Pancreas (tissue), 10 donors: ENCODE results near the gene OPA3. TPM values are rescaled to one million over a fixed set of nuclear protein-coding genes. Genes with fewer than 3 reads are reported as not detected.

ENCODE experiments used
- ATAC-seq, 4 donors: fragments of 200-7000 bp; cut with Tn5 transposase; one replicate each; pipeline versions ENCODE4 v1.8.0 to v1.9.1; 2020; ENCODE audit warnings: mild to moderate bottlenecking in 4 of 4, moderate library complexity in 4 of 4
- DNase-seq, 6 donors: peaks; one replicate each; pipeline ENCODE4 v3.0.0-alpha.2; 2020
- FAIRE-seq: peaks from 2 replicates; lab custom pipeline; 2012; peaks lifted over from hg19 to GRCh38; lab: Jason Lieb, UNC
- H3K27ac ChIP-seq, 4 donors: fragments of 200-600 bp; sonication (generic); 1 replicate in 3 of 4; 2 replicates in 1 of 4; pipeline versions ENCODE4 v1.5.0 to v1.8.0; 2020
- H3K27me3 ChIP-seq, 4 donors: fragments of 200-600 bp; one replicate each; pipeline ENCODE4 v1.8.0; 2021
- H3K36me3 ChIP-seq, 3 donors: fragments of 200-600 bp; sonication (generic) in 1 of 3; one replicate each; pipeline versions ENCODE4 v1.5.0 to v1.8.0; 2020 to 2021
- H3K4me1 ChIP-seq, 3 donors: fragments of 200-600 bp; one replicate each; pipeline ENCODE4 v1.8.0; 2021
- H3K4me3 ChIP-seq, 4 donors: fragments of 200-600 bp; sonication (generic) in 2 of 4; one replicate each; pipeline versions ENCODE4 v1.5.0 to v1.8.0; 2020 to 2021
- H3K9me3 ChIP-seq, 4 donors: fragments of 200-600 bp; one replicate each; pipeline ENCODE4 v1.8.0; 2021
- WGBS, 2 donors: extraction: QIAGEN DNeasy Blood & Tissue Kit; methylation state at CpG; one replicate each; pipeline ENCODE4 v1.1.7; 2013; 5-methylcytosine and 5-hydroxymethylcytosine counted together
- intact Hi-C, 3 donors: fragments of 100-400 bp; cut with DNase I; formaldehyde crosslinking; loops; one replicate each; pipeline versions ENCODE4 v1.11.1 to v1.14.2; 2022
- polyA plus RNA-seq, 2 donors: library from polyadenylated mRNA; stranded (reverse); fragments of 200-250 nt; gene quantifications; one replicate each; pipeline ENCODE4 v1.2.3, GENCODE V29; 2013
- total RNA-seq, 6 donors: library from RNA; stranded (reverse); fragmentation: NEBNext Ultra II Directional in 4 of 6; extraction: Animal tissue kit (Norgen Biotek cat#: 25700) in 4 of 6; gene quantifications; one replicate each; pipeline versions ENCODE4 v1.2.1 to v1.2.4, GENCODE V29; 2021 to 2023
- TF ChIP-seq, protein P1 (sequence below), 4 donors: fragments of 200-600 bp; sonication (generic) in 3 of 4; IDR thresholded peaks; one replicate each; pipeline versions ENCODE4 v1.5.0 to v1.8.0; 2021; ENCODE audit warnings: antibody characterized with exemption in 4 of 4
- donor health status: healthy with polysubstance abuse.
- donor health status: DM: no; HTN: no; CAD: no; lungs with moderate emphysema.
- donor health status: DM: no; HTN: no; CAD: no.
- donor health status: control.
- donor health status: control.
- donor health status: Bipolar disorder and iron deficiency.
- donor health status: DM: yes; HTN: yes; CAD: no.
- donor health status: DM: no; HTN: no; CAD: no.
- donor health status: DM: no; HTN: no; CAD: no.
- donor health status: DM: yes; HTN: yes; CAD: no.

OPA3 gene
- total and polyA plus RNA-seq, 8 donors = 3.4 to 8.0 (median 4.7) TPM

DNA sequence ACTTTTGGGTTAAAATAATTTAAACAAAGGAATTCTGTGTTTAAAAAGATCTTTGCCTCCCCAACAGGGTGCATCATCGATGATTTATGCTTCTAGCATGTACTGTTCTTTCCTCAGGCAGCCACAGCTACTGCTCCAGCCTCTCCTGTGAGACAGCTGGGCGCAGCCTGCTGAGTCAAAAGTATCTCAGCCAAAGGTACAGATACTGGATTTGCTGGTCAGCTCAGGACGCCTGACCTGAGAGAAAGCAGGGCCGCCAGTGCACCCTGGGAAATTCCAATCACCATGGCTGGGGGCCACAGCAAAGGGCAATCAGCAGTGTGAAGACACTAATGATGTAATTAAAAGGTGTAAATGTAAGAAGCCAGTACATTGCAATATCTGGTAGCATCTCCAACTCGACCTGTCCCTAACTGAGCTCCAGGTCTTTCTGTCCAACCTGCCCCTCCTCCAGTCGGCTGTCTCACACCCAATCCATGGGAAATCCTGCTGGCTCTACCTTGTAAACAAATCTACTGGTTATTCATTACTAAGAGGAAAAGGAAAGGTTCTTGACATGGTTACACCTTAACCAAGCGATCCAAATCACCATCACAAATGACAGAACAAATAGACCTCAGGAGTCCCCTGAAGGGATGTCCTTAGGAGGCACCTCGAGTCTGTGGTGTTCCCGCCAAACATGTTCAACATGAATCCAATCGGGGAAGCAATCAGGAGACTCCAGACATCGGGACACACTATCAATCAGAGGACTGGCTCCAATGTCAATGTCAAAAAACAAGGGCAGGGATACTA is 7.3 kb downstream of the OPA3 start:
- DNase-seq (peak in 5 of 6 donors; percentile 58 to 65 (median 63)), FAIRE-seq (peak; percentile 13)
- 6 to 7% methylated on average over 11 of the region's 11 CpGs for WGBS, 2 donors

DNA sequence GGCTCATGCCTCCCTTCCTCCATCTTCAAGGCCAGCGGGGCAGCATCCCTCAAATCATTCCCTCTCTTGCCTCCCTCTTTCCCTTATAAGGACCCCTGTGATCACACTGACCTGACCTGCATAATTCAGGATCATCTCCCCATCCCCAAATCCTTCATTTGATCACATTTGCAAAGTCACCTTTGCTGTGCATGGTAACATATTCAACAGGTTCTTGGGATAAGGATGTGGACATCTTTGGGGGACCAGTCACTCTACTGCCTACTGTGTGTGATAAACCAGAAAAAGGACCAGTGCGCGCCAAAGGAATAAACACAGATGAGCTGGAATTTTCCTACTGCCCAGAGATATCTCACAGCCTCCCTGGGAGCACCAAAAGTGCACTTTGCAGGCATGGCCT is 7.9 kb downstream of the OPA3 start:
- Histone ChIP-seq H3K27ac (peak overlapping the region; percentile 52 to 72 (median 62)), H3K36me3 (no peaks in the 10 kb centered on the region), H3K4me1 (peaks cover 15 to 19% (median 16%) of the 10 kb centered on the region in 3 donors), H3K27me3 (no peaks in the 10 kb centered on the region), H3K4me3 (peak overlapping the region in 1 of 4 donors; percentile 3), H3K9me3 (no peaks in the 10 kb centered on the region)
- DNase-seq (no peak), ATAC-seq (peak in 2 of 4 donors; percentile 3), FAIRE-seq (no peak)
- intact Hi-C loops = no loop called here
- TF ChIP-seq, protein P1, sequence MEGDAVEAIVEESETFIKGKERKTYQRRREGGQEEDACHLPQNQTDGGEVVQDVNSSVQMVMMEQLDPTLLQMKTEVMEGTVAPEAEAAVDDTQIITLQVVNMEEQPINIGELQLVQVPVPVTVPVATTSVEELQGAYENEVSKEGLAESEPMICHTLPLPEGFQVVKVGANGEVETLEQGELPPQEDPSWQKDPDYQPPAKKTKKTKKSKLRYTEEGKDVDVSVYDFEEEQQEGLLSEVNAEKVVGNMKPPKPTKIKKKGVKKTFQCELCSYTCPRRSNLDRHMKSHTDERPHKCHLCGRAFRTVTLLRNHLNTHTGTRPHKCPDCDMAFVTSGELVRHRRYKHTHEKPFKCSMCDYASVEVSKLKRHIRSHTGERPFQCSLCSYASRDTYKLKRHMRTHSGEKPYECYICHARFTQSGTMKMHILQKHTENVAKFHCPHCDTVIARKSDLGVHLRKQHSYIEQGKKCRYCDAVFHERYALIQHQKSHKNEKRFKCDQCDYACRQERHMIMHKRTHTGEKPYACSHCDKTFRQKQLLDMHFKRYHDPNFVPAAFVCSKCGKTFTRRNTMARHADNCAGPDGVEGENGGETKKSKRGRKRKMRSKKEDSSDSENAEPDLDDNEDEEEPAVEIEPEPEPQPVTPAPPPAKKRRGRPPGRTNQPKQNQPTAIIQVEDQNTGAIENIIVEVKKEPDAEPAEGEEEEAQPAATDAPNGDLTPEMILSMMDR (IDR thresholded peaks at IDR 0.05) = no peak
- 55 to 58% methylated on average over 3 of the region's 3 CpGs for WGBS, 2 donors

More for the DNA sequence above, 7.3 kb downstream of the OPA3 start:
- intact Hi-C loops = no loop called here
- TF ChIP-seq, protein P1 (IDR thresholded peaks at IDR 0.05) = no peak
- Histone ChIP-seq H3K4me1 (peaks cover 15 to 19% (median 16%) of the 10 kb centered on the region in 3 donors), H3K4me3 (peak overlapping the region in 1 of 4 donors; percentile 3), H3K9me3 (no peaks in the 10 kb centered on the region), H3K36me3 (no peaks in the 10 kb centered on the region), H3K27me3 (no peaks in the 10 kb centered on the region), H3K27ac (peak overlapping the region; percentile 52 to 72 (median 62))
- ATAC-seq = peak; percentile 86 to 91 (median 88)

DNA sequence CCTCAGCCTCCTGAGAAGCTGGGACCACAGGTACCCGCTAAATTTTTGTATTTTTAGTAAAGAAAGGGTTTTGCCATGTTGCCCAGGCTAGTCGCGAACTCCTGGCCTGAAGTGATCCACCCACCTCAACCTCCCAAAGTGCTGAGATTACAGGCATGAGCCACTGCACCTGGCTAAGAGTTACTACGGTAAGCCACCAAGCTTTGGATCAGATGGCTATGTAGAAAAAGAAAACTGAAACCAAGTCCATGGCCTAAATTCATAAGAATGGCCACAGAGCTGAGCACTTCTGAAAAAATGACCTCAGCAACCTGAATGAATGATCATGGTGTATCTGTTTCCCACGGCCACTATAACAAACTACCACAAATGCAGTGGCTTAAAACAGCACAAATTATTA is 9.4 kb downstream of the OPA3 start:
- intact Hi-C loops = no loop called here
- FAIRE-seq (no peak), DNase-seq (no peak), ATAC-seq (no peak)
- TF ChIP-seq, protein P1 (IDR thresholded peaks at IDR 0.05) = no peak
- Histone ChIP-seq H3K27me3 (no peaks in the 10 kb centered on the region), H3K9me3 (no peaks in the 10 kb centered on the region), H3K36me3 (no peaks in the 10 kb centered on the region), H3K4me3 (no peak overlapping the region), H3K27ac (peak overlapping the region in 3 of 4 donors; percentile 5 to 69 (median 10)), H3K4me1 (peaks cover 15 to 19% (median 16%) of the 10 kb centered on the region in 3 donors)
- WGBS, 2 donors = 90 to 93% methylated on average over 5 of the region's 5 CpGs

DNA sequence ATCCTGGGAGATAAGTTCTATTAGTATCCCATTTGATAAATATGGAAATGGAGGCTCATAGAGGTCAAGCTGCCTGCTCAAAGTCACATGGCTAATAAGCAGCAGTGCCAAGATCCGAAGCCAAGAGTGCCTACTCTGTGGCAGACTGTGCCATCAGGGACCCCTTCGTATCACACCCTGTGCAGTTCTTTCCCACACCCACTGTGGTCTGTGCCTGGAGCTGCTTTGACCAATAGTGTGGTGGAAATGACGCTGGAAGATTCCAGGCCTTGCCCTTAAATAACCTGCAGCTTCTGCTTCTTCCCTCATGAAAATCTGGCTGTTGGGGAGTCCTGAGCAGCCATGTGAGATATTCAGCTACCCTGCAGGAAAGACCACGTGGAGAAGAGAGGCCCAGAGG is 10.1 kb downstream of the OPA3 start:
- H3K27ac ChIP-seq = peak overlapping the region in 3 of 4 donors; percentile 10 to 12 (median 11)
- H3K27me3 ChIP-seq = no peaks in the 10 kb centered on the region
- intact Hi-C loops = no loop called here
- H3K4me3 ChIP-seq = no peak overlapping the region
- FAIRE-seq (no peak), DNase-seq (no peak), ATAC-seq (no peak)
- H3K4me1 ChIP-seq = peaks cover 15 to 19% (median 16%) of the 10 kb centered on the region in 3 donors
- 80 to 82% methylated on average over 4 of the region's 4 CpGs for WGBS, 2 donors
- no peaks in the 10 kb centered on the region for H3K36me3 ChIP-seq
- H3K9me3 ChIP-seq = no peaks in the 10 kb centered on the region
- TF ChIP-seq, protein P1 (IDR thresholded peaks at IDR 0.05) = no peak
